MCF 10A (cell line): ENCODE data around the gene ZNF44. TPM values are rescaled to one million over a fixed set of nuclear protein-coding genes. Genes with fewer than 3 reads are reported as not detected.

Source experiments
- Bru-seq: library from RNA; stranded (reverse); fragments of 400-500 nt; gene quantifications from one replicate; lab custom pipeline; 2021; lab: Mats Ljungman, UMichigan
- BruChase-seq, 2 experiments: library from RNA; stranded (reverse); fragments of 400-500 nt; gene quantifications; one replicate each; lab custom pipeline; 2021; lab: Mats Ljungman, UMichigan
- BruUV-seq: library from RNA; stranded (reverse); fragments of 400-500 nt; replicated peaks from 2 replicates; lab custom pipeline; 2021; lab: Mats Ljungman, UMichigan
- CTCF ChIA-PET: fragments of 300-600 bp; sonication (Branson Sonifier 250); formaldehyde crosslinking; extraction: SDS; loops from one replicate; lab custom pipeline; 2021; ENCODE audit warnings: antibody characterized with exemption, inconsistent platforms; lab: Yijun Ruan, JAX
- POLR2A ChIA-PET: fragments of 300-600, 350-650 bp; sonication (Branson Sonifier 250); formaldehyde crosslinking; extraction: SDS; loops from one replicate; lab custom pipeline; 2020; ENCODE audit warnings: antibody characterized with exemption, inconsistent platforms; lab: Yijun Ruan, JAX
- DNase-seq: peaks from one replicate; pipeline ENCODE4 v3.0.0-alpha.2; 2018; ENCODE audit not compliant: unreplicated experiment
- H3K27ac Mint-ChIP-seq: one replicate; pipeline ENCODE4 v1.8.0; 2022; ENCODE audit warnings: mild to moderate bottlenecking, low read depth, mixed read lengths; ENCODE audit not compliant: unreplicated experiment
- H3K27me3 Mint-ChIP-seq: one replicate; pipeline ENCODE4 v1.8.0; 2022; ENCODE audit warnings: mixed read lengths; ENCODE audit not compliant: insufficient read depth, unreplicated experiment
- H3K36me3 Mint-ChIP-seq: one replicate; pipeline ENCODE4 v1.8.0; 2022; ENCODE audit warnings: mild to moderate bottlenecking, moderate library complexity, mixed read lengths; ENCODE audit not compliant: insufficient read depth, unreplicated experiment
- H3K4me1 Mint-ChIP-seq: one replicate; pipeline ENCODE4 v1.8.0; 2022; ENCODE audit warnings: mixed read lengths; ENCODE audit not compliant: insufficient read depth, unreplicated experiment
- H3K4me3 Mint-ChIP-seq: one replicate; pipeline ENCODE4 v1.8.0; 2022; ENCODE audit warnings: mild to moderate bottlenecking, moderate library complexity, mixed read lengths; ENCODE audit not compliant: unreplicated experiment
- H3K9me3 Mint-ChIP-seq: one replicate; pipeline ENCODE4 v1.8.0; 2022; ENCODE audit warnings: mixed read lengths; ENCODE audit not compliant: unreplicated experiment
- intact Hi-C: fragments of 100-400 bp; cut with micrococcal nuclease; formaldehyde crosslinking; loops from 2 replicates; pipeline ENCODE4 v1.14.1; 2022
- long read RNA-seq: library from polyadenylated mRNA; stranded (forward); transcript quantifications from one replicate; pipeline ENCODE4 v2.0.0, GENCODE V29; 2022
- total RNA-seq: library from RNA; stranded (reverse); gene quantifications from 2 replicates; pipeline ENCODE4 v1.2.3, GENCODE V29; 2022
- TF ChIP-seq, protein P1 (sequence below): fragments of 200-600 bp; IDR thresholded peaks from one replicate; pipeline ENCODE4 v1.8.0; 2022; ENCODE audit warnings: antibody characterized with exemption, mild to moderate bottlenecking; ENCODE audit not compliant: unreplicated experiment

Gene ZNF44
- 10.3 and 10.5 TPM in 2 replicates for total RNA-seq
- Bru-seq, nascent RNA, result percentile 86 among the genes with signal in this experiment
- percentile 83 among the genes with signal in this experiment for BruChase-seq, experiment 1, labeled RNA remaining after a 6-hour chase
- percentile 88 among the genes with signal in this experiment for BruChase-seq, experiment 2, labeled RNA remaining after a 2-hour chase
- long read RNA-seq, partial matches to known transcripts, result 0 of 12 reads
- long read RNA-seq, other reads (novel, unspliced or antisense), result 7 of 12 reads

DNA sequence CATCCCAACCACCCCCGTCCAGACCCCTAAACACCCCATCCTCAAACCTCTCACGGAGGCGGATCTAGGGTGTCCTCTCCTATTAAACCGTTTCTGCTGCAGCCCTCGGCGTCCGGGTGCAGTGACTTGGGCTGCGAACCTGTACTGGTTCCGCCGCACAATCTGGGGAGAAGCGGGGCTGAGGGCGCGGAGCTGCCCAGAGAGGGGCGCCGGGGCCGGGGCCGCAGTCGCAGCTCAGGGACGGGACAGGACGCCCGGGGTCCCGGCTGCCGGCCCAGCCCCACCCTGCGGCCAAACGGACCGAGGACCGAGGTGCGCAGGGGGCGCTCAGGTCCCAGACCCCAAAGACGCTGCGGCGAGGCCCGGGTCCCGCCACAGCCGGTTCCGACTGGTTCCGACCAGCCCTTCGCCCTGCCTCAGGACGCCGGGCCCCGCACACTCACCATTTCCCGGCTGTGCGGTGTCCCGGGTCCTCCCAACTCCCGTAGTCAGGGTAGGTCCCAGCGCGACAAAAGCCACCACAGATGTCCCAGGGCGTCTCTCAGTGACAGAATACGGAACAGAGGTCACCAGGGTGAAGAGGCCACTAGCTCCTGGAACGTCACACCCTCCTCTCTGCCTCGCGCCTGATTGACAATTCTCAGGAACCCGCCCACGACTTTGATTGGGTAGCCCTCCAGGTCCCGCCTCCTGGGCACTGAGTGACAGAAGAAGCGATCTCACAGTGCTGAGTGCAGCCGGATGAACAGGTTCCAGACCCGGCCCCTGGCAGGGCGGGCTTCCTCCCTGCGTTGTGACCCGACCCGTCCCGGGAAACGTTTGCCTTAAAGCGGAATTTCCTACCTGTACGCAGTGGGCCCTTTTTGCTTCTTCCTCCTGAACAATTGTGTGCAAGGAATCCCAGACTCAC lies at the start of gene ZNF44:
Gene ZNF44, minus strand, starts transcription at position 635 of the 910 bp plus-strand sequence. Its CDS starts 189 bp downstream, at position 446.
- H3K27ac Mint-ChIP-seq, result peak within 1 kb of the TSS; percentile 92
- peaks cover 8% of the 10 kb centered on the region for H3K9me3 Mint-ChIP-seq
- intact Hi-C loops, result loop anchor here (2.0 to 5.0 kb wide), 4 partner anchors 38 to 318 kb away; partner anchors contain the start of genes ZNF136, ZNF443, ZNF490 and ZNF563
- peaks cover 22% of the 10 kb centered on the region for H3K36me3 Mint-ChIP-seq
- BruUV-seq, result TSS peak; percentile 43
- H3K27me3 Mint-ChIP-seq, result no peaks in the 10 kb centered on the region
- TF ChIP-seq, protein P1, sequence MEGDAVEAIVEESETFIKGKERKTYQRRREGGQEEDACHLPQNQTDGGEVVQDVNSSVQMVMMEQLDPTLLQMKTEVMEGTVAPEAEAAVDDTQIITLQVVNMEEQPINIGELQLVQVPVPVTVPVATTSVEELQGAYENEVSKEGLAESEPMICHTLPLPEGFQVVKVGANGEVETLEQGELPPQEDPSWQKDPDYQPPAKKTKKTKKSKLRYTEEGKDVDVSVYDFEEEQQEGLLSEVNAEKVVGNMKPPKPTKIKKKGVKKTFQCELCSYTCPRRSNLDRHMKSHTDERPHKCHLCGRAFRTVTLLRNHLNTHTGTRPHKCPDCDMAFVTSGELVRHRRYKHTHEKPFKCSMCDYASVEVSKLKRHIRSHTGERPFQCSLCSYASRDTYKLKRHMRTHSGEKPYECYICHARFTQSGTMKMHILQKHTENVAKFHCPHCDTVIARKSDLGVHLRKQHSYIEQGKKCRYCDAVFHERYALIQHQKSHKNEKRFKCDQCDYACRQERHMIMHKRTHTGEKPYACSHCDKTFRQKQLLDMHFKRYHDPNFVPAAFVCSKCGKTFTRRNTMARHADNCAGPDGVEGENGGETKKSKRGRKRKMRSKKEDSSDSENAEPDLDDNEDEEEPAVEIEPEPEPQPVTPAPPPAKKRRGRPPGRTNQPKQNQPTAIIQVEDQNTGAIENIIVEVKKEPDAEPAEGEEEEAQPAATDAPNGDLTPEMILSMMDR, result no peak
- H3K4me1 Mint-ChIP-seq, result peaks cover 1% of the 10 kb centered on the region
- ChIA-PET POLR2A (interaction anchor here (0.6 to 3.1 kb wide), 25 partner anchors 10 to 528 kb away, joined by 3 to 13 read pairs (median 4); partner anchors contain the start of genes ZNF136, ZNF20, ZNF433 and ZNF441), CTCF (interaction anchor here (1.1 kb wide), 1 partner anchor 119 kb away, joined by 3 read pairs; no protein-coding TSS in a partner anchor)
- H3K4me3 Mint-ChIP-seq, result peak within 1 kb of the TSS; percentile 94
- DNase-seq, result peak; percentile 99

DNA sequence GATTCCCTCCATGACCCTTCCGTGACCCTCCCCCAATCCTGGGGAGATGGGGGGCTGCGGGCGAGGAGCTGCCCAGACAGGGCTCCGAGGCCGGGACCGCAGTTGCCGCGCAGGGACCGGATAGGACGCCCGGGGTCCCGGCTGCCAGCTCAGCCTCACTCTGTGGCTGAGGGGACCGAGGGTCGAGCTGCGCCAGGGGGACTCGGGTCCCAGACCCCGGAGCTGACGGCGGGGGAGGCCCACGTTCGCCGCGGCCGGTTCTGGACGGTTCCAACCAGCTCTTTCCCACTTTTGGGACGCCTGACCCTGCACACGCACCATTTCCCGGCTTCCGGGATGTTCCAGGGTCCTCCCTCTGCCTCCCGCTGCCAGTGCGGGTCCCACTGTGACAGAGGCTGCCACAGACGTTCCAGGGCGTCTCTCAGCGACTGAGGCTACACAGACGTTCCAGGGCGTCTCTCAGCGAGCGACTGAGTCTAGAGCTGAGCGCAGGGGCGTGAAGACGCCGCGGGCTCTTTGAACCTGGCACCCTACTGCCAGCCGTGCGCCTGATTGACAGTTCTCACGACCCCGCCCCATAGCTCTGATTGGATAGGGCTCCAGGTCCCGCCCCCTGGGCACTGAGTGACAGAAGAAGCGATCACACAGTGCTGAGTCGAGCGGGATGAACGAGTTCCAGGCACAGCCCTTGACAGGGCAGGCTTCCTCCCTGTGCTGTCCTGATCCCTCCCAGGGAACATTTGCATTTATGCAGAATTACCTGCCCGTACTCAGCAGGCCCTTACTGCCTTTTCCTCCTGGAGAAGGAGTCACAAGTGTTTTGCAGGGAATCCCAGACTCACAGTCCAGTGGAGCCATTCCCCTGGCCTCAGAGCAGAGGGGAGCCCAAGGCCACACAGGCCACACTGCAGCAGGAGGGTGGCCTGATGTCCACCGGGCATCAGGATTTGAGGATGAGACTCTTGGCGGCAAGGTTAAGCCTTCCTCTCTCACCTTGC lies 38.8 kb upstream of the ZNF44 start, which contains the start of gene ZNF563:
Gene ZNF563, minus strand, starts transcription at position 472 of the 998 bp plus-strand sequence. Its CDS starts 151 bp downstream, at position 321.
- Mint-ChIP-seq H3K4me3 (peak within 1 kb of the TSS; percentile 97), H3K4me1 (peaks cover 11% of the 10 kb centered on the region), H3K27ac (peak within 1 kb of the TSS; percentile 89), H3K9me3 (peaks cover 7% of the 10 kb centered on the region), H3K27me3 (no peaks in the 10 kb centered on the region), H3K36me3 (no peaks in the 10 kb centered on the region)
- TSS peak; percentile 58 for BruUV-seq
- TF ChIP-seq, protein P1, result no peak
- ChIA-PET POLR2A (interaction anchor here (0.6 to 2.0 kb wide), 13 partner anchors 10 to 170 kb away, joined by 3 to 11 read pairs (median 4); partner anchors contain the start of genes ZNF136, ZNF44, ZNF442 and ZNF443), CTCF (interaction anchor here (0.6 to 1.0 kb wide), 7 partner anchors 32 to 1392 kb away, joined by 3 to 5 read pairs (median 3); partner anchors contain the start of gene ZNF442)
- DNase-seq, result peak; percentile 87
- intact Hi-C loops, result loop anchor here (2.0 kb wide), 3 partner anchors 39 to 171 kb away; partner anchors contain the start of genes ZNF136, ZNF44 and ZNF799

DNA sequence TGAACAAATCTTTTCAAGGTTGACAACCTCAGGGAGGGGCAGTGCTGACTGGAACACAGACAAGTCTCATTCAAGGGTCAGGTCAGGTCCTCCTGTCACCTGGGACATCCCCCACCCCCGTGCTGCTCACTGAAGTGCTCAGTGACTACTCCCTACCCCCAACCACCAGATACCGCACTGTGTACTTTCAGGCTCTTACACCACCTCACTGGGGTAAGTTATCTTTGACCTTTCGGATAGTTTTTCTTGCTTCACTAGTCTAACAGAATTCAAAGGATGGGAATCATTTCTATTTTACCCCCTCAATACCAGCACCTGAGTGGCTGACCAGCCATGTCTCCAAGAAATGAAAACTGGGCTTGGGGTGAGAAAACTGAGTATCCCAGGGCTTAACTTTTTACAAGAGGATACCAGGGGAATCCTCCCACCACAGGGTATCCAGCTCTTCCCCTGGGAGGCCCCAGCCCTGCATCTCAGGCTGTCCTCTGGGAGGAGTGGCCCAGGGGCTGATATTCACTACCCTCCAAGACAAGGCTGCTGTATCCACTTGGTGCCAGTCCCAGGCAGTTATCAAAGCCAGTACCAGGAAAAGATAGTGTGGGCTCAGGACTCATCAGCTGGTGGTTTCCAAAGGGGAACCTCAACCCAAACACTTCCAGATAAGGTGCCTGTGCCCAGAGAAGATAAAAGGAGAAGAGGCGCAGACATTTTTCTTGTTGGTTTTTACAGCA lies 36.7 kb upstream of the ZNF44 start:
- no peak for DNase-seq
- no peaks in the 10 kb centered on the region for H3K9me3 Mint-ChIP-seq
- ChIA-PET CTCF (no interaction called here), POLR2A (interaction anchor here (0.7 kb wide), 1 partner anchor 565 kb away, joined by 3 read pairs; no protein-coding TSS in a partner anchor)
- no TSS peak for BruUV-seq
- no peak overlapping the region for H3K27ac Mint-ChIP-seq
- H3K4me3 Mint-ChIP-seq, result peak overlapping the region; percentile 97
- H3K36me3 Mint-ChIP-seq, result no peaks in the 10 kb centered on the region
- H3K27me3 Mint-ChIP-seq, result no peaks in the 10 kb centered on the region
- H3K4me1 Mint-ChIP-seq, result peaks cover 11% of the 10 kb centered on the region
- intact Hi-C loops, result no loop called here
- TF ChIP-seq, protein P1, result no peak
